Measurements from ENCODE around the gene SLC38A2. TPM values are rescaled to one million over a fixed set of nuclear protein-coding genes. Genes with fewer than 3 reads are reported as not detected.

The SLC38A2 gene
- polyA plus RNA-seq, 1 donor from 2014 or later, result 143 TPM

GRCh38 chr12:46380022-46380796 lies 7.6 kb upstream of the SLC38A2 start:
- Histone ChIP-seq H3K9ac (ENCODE audit: low read length) (no peak overlapping the region), H3K79me2 (replicated peaks; ENCODE audit: insufficient read depth, low read length) (no peaks in the 10 kb centered on the region), H3K36me3 (ENCODE audit: insufficient read depth, low read length) (no peaks in the 10 kb centered on the region), H3K27me3 (ENCODE audit: insufficient read depth, low read depth, low read length) (no peaks in the 10 kb centered on the region), H3K9me2 (ENCODE audit: insufficient read depth, low read length) (no peaks in the 10 kb centered on the region), H3K27ac (ENCODE audit: low read length) (no peak overlapping the region), H3K4me3 (ENCODE audit: low read length) (no peak overlapping the region), H2AFZ (ENCODE audit: low read depth, low read length) (no peak overlapping the region), H3K4me2 (ENCODE audit: low read length) (no peak overlapping the region), H3K9me3 (ENCODE audit: low read length) (no peaks in the 10 kb centered on the region), H3F3A (ENCODE audit: insufficient read depth, low read length, poor library complexity, severe bottlenecking) (peaks cover 4% of the 10 kb centered on the region), H4K20me1 (ENCODE audit: insufficient read depth) (no peaks in the 10 kb centered on the region)
- TF ChIP-seq RAD21 (conservative IDR thresholded peaks at IDR 0.05) (no peak), EP300 (conservative IDR thresholded peaks at IDR 0.05; ENCODE audit: poor library complexity, severe bottlenecking) (no peak), CTCF (IDR thresholded peaks at IDR 0.05; ENCODE audit: poor library complexity, severe bottlenecking) (no peak), REST (IDR thresholded peaks at IDR 0.05; ENCODE audit: borderline replicate concordance) (no peak), EZH2 (IDR thresholded peaks at IDR 0.05; ENCODE audit: borderline replicate concordance, insufficient read depth, low read length, poor library complexity, severe bottlenecking) (no peak), POLR2AphosphoS5 (IDR thresholded peaks at IDR 0.05) (no peak), MXI1 (conservative IDR thresholded peaks at IDR 0.05; ENCODE audit: poor library complexity, severe bottlenecking) (no peak)

GRCh38 chr12:46379352-46379751 lies 6.8 kb upstream of the SLC38A2 start:
- Histone ChIP-seq H3K4me3 (ENCODE audit: low read length) (no peak overlapping the region), H3K79me2 (replicated peaks; ENCODE audit: insufficient read depth, low read length) (no peaks in the 10 kb centered on the region), H3F3A (ENCODE audit: insufficient read depth, low read length, poor library complexity, severe bottlenecking) (peaks cover 1% of the 10 kb centered on the region), H3K9me3 (ENCODE audit: low read length) (no peaks in the 10 kb centered on the region), H2AFZ (ENCODE audit: low read depth, low read length) (no peak overlapping the region), H3K9me2 (ENCODE audit: insufficient read depth, low read length) (no peaks in the 10 kb centered on the region), H3K36me3 (ENCODE audit: insufficient read depth, low read length) (no peaks in the 10 kb centered on the region), H3K9ac (ENCODE audit: low read length) (no peak overlapping the region), H3K4me2 (ENCODE audit: low read length) (no peak overlapping the region), H3K27ac (ENCODE audit: low read length) (no peak overlapping the region), H3K27me3 (ENCODE audit: insufficient read depth, low read depth, low read length) (no peaks in the 10 kb centered on the region), H4K20me1 (ENCODE audit: insufficient read depth) (no peaks in the 10 kb centered on the region)
- TF ChIP-seq CTCF (IDR thresholded peaks at IDR 0.05; ENCODE audit: poor library complexity, severe bottlenecking), result no peak
